ENCODE measurements around the gene CLDN10. TPM values are rescaled to one million over a fixed set of nuclear protein-coding genes. Genes with fewer than 3 reads are reported as not detected.

Gene CLDN10
- total and polyA plus RNA-seq, 2 donors (not counting 3 experiments of a cell fraction or from before 2014, with no cell fraction given), result 0.49 to 0.69 TPM

- no peak for FAIRE-seq
- POLR2A ChIA-PET, result no interaction called here
These were observed 8.2 kb upstream of the CLDN10 start for GRCh38 chr13:95544293-95544692.

More at GRCh38 chr13:95544293-95544692, 8.2 kb upstream of the CLDN10 start:
- BruUV-seq (replicated peaks), result no TSS peak
- Histone ChIP-seq H4K20me1 (replicated peaks; ENCODE audit: control insufficient read depth, extremely low read depth, insufficient read depth, low read length) (no peaks in the 10 kb centered on the region), H3K79me2 (ENCODE audit: control insufficient read depth, insufficient read depth, low read length) (no peaks in the 10 kb centered on the region), H3K27me3 (ENCODE audit: control insufficient read depth in 2 of 2, insufficient read depth in 2 of 2, low read length in 2 of 2) (no peaks in the 10 kb centered on the region), H2AFZ (ENCODE audit: low read depth, low read length) (no peak overlapping the region), H3K9ac (replicated peaks; ENCODE audit: extremely low read depth, insufficient read depth, low read length) (no peak overlapping the region), H3K4me2 (ENCODE audit: insufficient read depth, low read length) (no peak overlapping the region), H3K4me1 (ENCODE audit: control insufficient read depth, extremely low read depth, insufficient read depth, low read length) (peaks cover 5% of the 10 kb centered on the region), H3K9me1 (replicated peaks; ENCODE audit: control insufficient read depth, extremely low read depth, insufficient read depth, low read length) (no peaks in the 10 kb centered on the region), H3K27ac (ENCODE audit: insufficient read depth, low read depth, low read length) (no peak overlapping the region), H3K4me3 (replicated peaks in 1 of 3; ENCODE audit: insufficient read depth in 1 of 3, low read depth in 1 of 3, low read length in 3 of 3) (no peak overlapping the region), H3K36me3 (ENCODE audit: control insufficient read depth in 2 of 2, extremely low read depth in 1 of 2, insufficient read depth in 2 of 2, low read length in 2 of 2) (no peaks in the 10 kb centered on the region), H3K9me3 (replicated peaks; ENCODE audit: control insufficient read depth, insufficient read depth, low read length) (no peaks in the 10 kb centered on the region)
- intact Hi-C loops (cut with micrococcal nuclease), result no loop called here
- no peak for DNase-seq (ENCODE audit: low read depth, low spot score)
- dilution Hi-C loops (cut with MboI; ENCODE audit: extremely low pct_ligation_motif_present, low sequenced_read_pairs), result no loop called here
- CTCF ChIA-PET, result interaction anchor here (6.4 kb wide), 1 partner anchor 7 kb away, joined by 34 read pairs; no protein-coding TSS in a partner anchor
- no peak for TF ChIP-seq FOS (IDR thresholded peaks at IDR 0.05; ENCODE audit: borderline replicate concordance, insufficient read depth, low read length)
- no peak for TF ChIP-seq EZH2 (IDR thresholded peaks at IDR 0.05; ENCODE audit: borderline replicate concordance, low read depth, low read length, severe bottlenecking)
- no peak for TF ChIP-seq POLR2A (IDR thresholded peaks at IDR 0.05; ENCODE audit: low read depth, low read length)
- TF ChIP-seq MAX (IDR thresholded peaks at IDR 0.05; ENCODE audit: insufficient read depth, insufficient read length), result no peak
- TF ChIP-seq JUN (IDR thresholded peaks at IDR 0.05; ENCODE audit: borderline replicate concordance, insufficient read depth, insufficient read length, low read depth), result no peak
- no peak for TF ChIP-seq GATA2 (IDR thresholded peaks at IDR 0.05; ENCODE audit: insufficient read depth, insufficient read length, low read depth, low read length)
- no peak for TF ChIP-seq POLR2AphosphoS5 (IDR thresholded peaks at IDR 0.05; ENCODE audit: insufficient read depth, low read depth, low read length)
- no peak for TF ChIP-seq MYC (IDR thresholded peaks at IDR 0.05; ENCODE audit: low read depth, low read length)
- no peak for TF ChIP-seq CTCF (IDR thresholded peaks at IDR 0.05; ENCODE audit: extremely low read depth in 1 of 2, insufficient read depth in 1 of 2, low read depth in 1 of 2, low read length in 2 of 2)

All from endothelial cell of umbilical vein (primary cell).